Measurements from ENCODE around the gene ZNF30. TPM values are rescaled to one million over a fixed set of nuclear protein-coding genes. Genes with fewer than 3 reads are reported as not detected.
A peak's percentile ranks its signal among the peaks of the same experiment; 100 is the strongest.

The ZNF30 gene
- total RNA-seq = 1 to 10 TPM; 1.2 to 4.3 (median 3.1) TPM

- Histone ChIP-seq H3K4me1 (peaks cover 0 to 23% (median 4%) of the 10 kb centered on the region in 4 donors), H3K27ac (peak within 1 kb of the TSS in 3 of 4 donors; percentile 68 to 85 (median 76)), H3K27me3 (no peaks in the 10 kb centered on the region), H3K36me3 (peaks cover 0 to 24% (median 0%) of the 10 kb centered on the region in 3 donors), H3K4me3 (peak within 1 kb of the TSS; percentile 52 to 72 (median 67)), H3K9me3 (no peaks in the 10 kb centered on the region)
- peak; percentile 70 to 72 for DNase-seq (ENCODE audit: low spot score in 2 of 2)
- 1 to 3% methylated on average over 13 to 52 of the region's 53 CpGs for WGBS, 2 donors
- peak in 1 of 2 donors; percentile 44 for TF ChIP-seq POLR2A (IDR thresholded peaks at IDR 0.05)
- TF ChIP-seq EP300 (IDR thresholded peaks at IDR 0.05) = peak in 1 of 2 donors; percentile 76
- TF ChIP-seq, protein P1, sequence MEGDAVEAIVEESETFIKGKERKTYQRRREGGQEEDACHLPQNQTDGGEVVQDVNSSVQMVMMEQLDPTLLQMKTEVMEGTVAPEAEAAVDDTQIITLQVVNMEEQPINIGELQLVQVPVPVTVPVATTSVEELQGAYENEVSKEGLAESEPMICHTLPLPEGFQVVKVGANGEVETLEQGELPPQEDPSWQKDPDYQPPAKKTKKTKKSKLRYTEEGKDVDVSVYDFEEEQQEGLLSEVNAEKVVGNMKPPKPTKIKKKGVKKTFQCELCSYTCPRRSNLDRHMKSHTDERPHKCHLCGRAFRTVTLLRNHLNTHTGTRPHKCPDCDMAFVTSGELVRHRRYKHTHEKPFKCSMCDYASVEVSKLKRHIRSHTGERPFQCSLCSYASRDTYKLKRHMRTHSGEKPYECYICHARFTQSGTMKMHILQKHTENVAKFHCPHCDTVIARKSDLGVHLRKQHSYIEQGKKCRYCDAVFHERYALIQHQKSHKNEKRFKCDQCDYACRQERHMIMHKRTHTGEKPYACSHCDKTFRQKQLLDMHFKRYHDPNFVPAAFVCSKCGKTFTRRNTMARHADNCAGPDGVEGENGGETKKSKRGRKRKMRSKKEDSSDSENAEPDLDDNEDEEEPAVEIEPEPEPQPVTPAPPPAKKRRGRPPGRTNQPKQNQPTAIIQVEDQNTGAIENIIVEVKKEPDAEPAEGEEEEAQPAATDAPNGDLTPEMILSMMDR (IDR thresholded peaks at IDR 0.05) = peak in 1 of 5 experiments; percentile 42
Measured at GRCh38 chr19:34926685-34927375, at the start of gene ZNF30. Gene ZNF30 (plus strand): TSS chr19:34926903. CDS start chr19:34929948, 3,045 bp downstream.

DNA sequence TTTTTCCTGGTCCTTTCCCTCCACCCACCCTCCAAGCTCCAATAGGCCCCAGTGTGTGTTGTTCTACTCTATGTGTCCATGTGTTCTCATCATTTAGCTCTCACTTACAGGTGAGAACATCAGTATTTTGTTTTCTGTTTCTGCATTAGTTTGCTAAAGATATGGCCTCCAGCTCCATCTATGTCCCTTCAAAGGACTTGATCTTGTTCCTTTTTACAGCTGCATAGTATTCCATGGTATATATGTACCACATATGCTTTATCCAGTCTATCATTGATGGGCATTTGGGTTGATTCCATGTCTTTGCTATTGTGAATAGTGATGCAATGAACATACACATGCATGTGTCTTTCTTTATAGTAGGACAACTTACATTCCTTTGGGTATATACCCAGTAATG lies 47.1 kb upstream of the ZNF30 start:
- Histone ChIP-seq H3K9me3 (peaks cover 0 to 5% (median 0%) of the 10 kb centered on the region in 4 donors), H3K27me3 (no peaks in the 10 kb centered on the region), H3K4me1 (no peaks in the 10 kb centered on the region), H3K36me3 (no peaks in the 10 kb centered on the region), H3K4me3 (no peak overlapping the region), H3K27ac (no peak overlapping the region)
- no peak for DNase-seq (ENCODE audit: low spot score in 2 of 2)
- TF ChIP-seq EP300 (IDR thresholded peaks at IDR 0.05) (no peak), POLR2A (IDR thresholded peaks at IDR 0.05) (no peak)
- TF ChIP-seq, protein P1 (IDR thresholded peaks at IDR 0.05) = no peak

- TF ChIP-seq POLR2A (IDR thresholded peaks at IDR 0.05) (no peak), EP300 (IDR thresholded peaks at IDR 0.05) (no peak)
- TF ChIP-seq, protein P1 (IDR thresholded peaks at IDR 0.05) = no peak
- DNase-seq (ENCODE audit: low spot score in 2 of 2) = no peak
- Histone ChIP-seq H3K27ac (no peak overlapping the region), H3K27me3 (no peaks in the 10 kb centered on the region), H3K4me1 (no peaks in the 10 kb centered on the region), H3K9me3 (peaks cover 0 to 9% (median 0%) of the 10 kb centered on the region in 4 donors), H3K36me3 (no peaks in the 10 kb centered on the region), H3K4me3 (no peak overlapping the region)
- WGBS, 2 donors = 82% methylated on average over 1 of the region's 1 CpG
Measured at GRCh38 chr19:34880034-34880433, 46.7 kb upstream of the ZNF30 start.

DNA sequence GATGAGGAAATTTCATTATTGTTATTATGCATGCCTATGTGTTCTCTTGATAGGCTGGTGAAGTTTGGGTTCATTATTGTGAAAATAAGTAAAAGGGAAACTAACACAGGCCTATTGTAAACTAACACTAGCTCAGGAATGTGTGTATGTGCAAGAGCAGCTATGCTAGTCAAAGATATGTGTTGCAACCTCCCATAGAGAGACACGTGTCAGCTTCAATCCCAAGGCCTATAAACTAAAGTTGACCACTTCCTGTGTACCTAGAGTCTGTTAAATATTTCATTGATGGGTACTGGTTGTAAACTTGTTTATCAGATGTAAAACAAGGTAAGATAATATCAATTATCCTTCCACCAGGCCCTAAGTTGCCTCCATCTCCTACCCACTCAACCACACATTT lies 44.7 kb upstream of the ZNF30 start:
- 31 to 50% methylated on average over 1 of the region's 1 CpG for WGBS, 2 donors
- TF ChIP-seq EP300 (IDR thresholded peaks at IDR 0.05) (no peak), POLR2A (IDR thresholded peaks at IDR 0.05) (no peak)
- TF ChIP-seq, protein P1 (IDR thresholded peaks at IDR 0.05) = no peak
- Histone ChIP-seq H3K27ac (no peak overlapping the region), H3K4me1 (no peaks in the 10 kb centered on the region), H3K9me3 (peaks cover 0 to 28% (median 6%) of the 10 kb centered on the region in 4 donors), H3K4me3 (no peak overlapping the region), H3K27me3 (no peaks in the 10 kb centered on the region), H3K36me3 (no peaks in the 10 kb centered on the region)
- DNase-seq (ENCODE audit: low spot score in 2 of 2) = no peak

- Histone ChIP-seq H3K27me3 (no peaks in the 10 kb centered on the region), H3K9me3 (peaks cover 0 to 49% (median 6%) of the 10 kb centered on the region in 4 donors), H3K4me1 (no peaks in the 10 kb centered on the region), H3K27ac (no peak overlapping the region), H3K4me3 (no peak overlapping the region), H3K36me3 (no peaks in the 10 kb centered on the region)
- TF ChIP-seq POLR2A (IDR thresholded peaks at IDR 0.05) (no peak), EP300 (IDR thresholded peaks at IDR 0.05) (no peak)
- TF ChIP-seq, protein P1 (IDR thresholded peaks at IDR 0.05) = no peak
- WGBS, 2 donors = 77% methylated on average over 6 of the region's 6 CpGs
- DNase-seq (ENCODE audit: low spot score in 2 of 2) = no peak
Measured at GRCh38 chr19:34888091-34888490, 38.6 kb upstream of the ZNF30 start.

All from tibial nerve (tissue), 4 donors.